Urinary bladder (tissue), 4 donors: ENCODE results near the gene ZFP37. TPM values are rescaled to one million over a fixed set of nuclear protein-coding genes. Genes with fewer than 3 reads are reported as not detected.
"Not testable (repeated sequence)": the region's sequence is repeated elsewhere in the genome, so short reads cannot be mapped to it uniquely, and the experiment has no call there.

Source experiments
- DNase-seq: peaks from one replicate; pipeline ENCODE4 v3.0.0-alpha.2; 2015; ENCODE audit errors: extremely low spot score
- H3K27ac ChIP-seq: one replicate; pipeline ENCODE4 v1.5.1; 2013; ENCODE audit warnings: low read depth, mild to moderate bottlenecking, moderate library complexity
- H3K36me3 ChIP-seq: one replicate; pipeline ENCODE4 v1.6.1; 2013; ENCODE audit warnings: mild to moderate bottlenecking, moderate library complexity; ENCODE audit not compliant: insufficient read depth
- H3K4me1 ChIP-seq: one replicate; pipeline ENCODE4 v1.6.1; 2013; ENCODE audit warnings: mild to moderate bottlenecking, moderate library complexity; ENCODE audit not compliant: insufficient read depth
- H3K4me3 ChIP-seq: one replicate; pipeline ENCODE4 v1.5.1; 2013; ENCODE audit warnings: low read depth, low read length
- WGBS: extraction: QIAGEN DNeasy Blood & Tissue Kit; methylation state at CpG from one replicate; pipeline ENCODE4 v1.1.7; 2013; 5-methylcytosine and 5-hydroxymethylcytosine counted together
- polyA plus RNA-seq: library from polyadenylated mRNA; stranded (reverse); fragments of 200-250 nt; gene quantifications from one replicate; pipeline ENCODE4 v1.2.3, GENCODE V29; 2013
- total RNA-seq: library from RNA; depleted of rRNA; stranded (reverse); fragments of >200 nt; gene quantifications from one replicate; pipeline ENCODE4 v1.2.3, GENCODE V29; 2014
- donor health status: healthy with polysubstance abuse.
- donor health status: healthy.

Gene ZFP37
- total RNA-seq (12.7 TPM), polyA plus RNA-seq (3.7 TPM)

GRCh38 chr9:113056191-113057106, at the start of gene ZFP37:
TSS of gene ZFP37 (minus strand) at chr9:113056724. CDS start at chr9:113056688, 36 bp downstream.
- no peak within 1 kb of the TSS for H3K27ac ChIP-seq
- peak within 1 kb of the TSS; percentile 53 for H3K4me3 ChIP-seq
- 1% methylated on average over 62 of the region's 62 CpGs for WGBS
- peak; percentile 88 for DNase-seq
- no peaks in the 10 kb centered on the region for H3K4me1 ChIP-seq
- no peaks in the 10 kb centered on the region for H3K36me3 ChIP-seq

- not testable (repeated sequence) for DNase-seq, H3K4me3 ChIP-seq, H3K4me1 ChIP-seq, H3K36me3 ChIP-seq, H3K27ac ChIP-seq
- no CpG with 5 or more reads among the region's 6 CpGs for WGBS
Observed at GRCh38 chr9:113105345-113105744, 48.8 kb upstream of the ZFP37 start.

- Histone ChIP-seq H3K4me3 (no peak overlapping the region), H3K27ac (no peak overlapping the region), H3K36me3 (no peaks in the 10 kb centered on the region), H3K4me1 (no peaks in the 10 kb centered on the region)
- no peak for DNase-seq
- 68% methylated on average over 2 of the region's 2 CpGs for WGBS
Observed at GRCh38 chr9:113095561-113095960, 39.0 kb upstream of the ZFP37 start.

GRCh38 chr9:113089924-113090323, 33.4 kb upstream of the ZFP37 start:
- not testable (repeated sequence) for H3K36me3 ChIP-seq, H3K4me1 ChIP-seq, H3K4me3 ChIP-seq, H3K27ac ChIP-seq, DNase-seq
- 48% methylated on average over 16 of the region's 23 CpGs for WGBS

- DNase-seq, H3K36me3 ChIP-seq, H3K27ac ChIP-seq, H3K4me3 ChIP-seq, H3K4me1 ChIP-seq: not testable (repeated sequence)
- 21% methylated on average over 13 of the region's 25 CpGs for WGBS
Observed at GRCh38 chr9:113089143-113089505, 32.6 kb upstream of the ZFP37 start.

GRCh38 chr9:113088456-113089142, 32.1 kb upstream of the ZFP37 start:
- WGBS, result 11% methylated on average over 20 of the region's 30 CpGs
- not testable (repeated sequence) for H3K4me1 ChIP-seq, H3K4me3 ChIP-seq, DNase-seq, H3K36me3 ChIP-seq, H3K27ac ChIP-seq

GRCh38 chr9:113062932-113063310, 6.4 kb upstream of the ZFP37 start:
- not testable (repeated sequence) for H3K4me3 ChIP-seq, DNase-seq, H3K27ac ChIP-seq, H3K36me3 ChIP-seq, H3K4me1 ChIP-seq
- 36% methylated on average over 18 of the region's 20 CpGs for WGBS

GRCh38 chr9:113062256-113062931, 5.9 kb upstream of the ZFP37 start:
- not testable (repeated sequence) for H3K4me1 ChIP-seq, DNase-seq, H3K27ac ChIP-seq, H3K4me3 ChIP-seq, H3K36me3 ChIP-seq
- WGBS, result 19% methylated on average over 38 of the region's 44 CpGs

GRCh38 chr9:113061072-113061850, 4.7 kb upstream of the ZFP37 start:
- DNase-seq, H3K4me1 ChIP-seq, H3K4me3 ChIP-seq, H3K36me3 ChIP-seq, H3K27ac ChIP-seq: not testable (repeated sequence)
- WGBS, result 8% methylated on average over 23 of the region's 33 CpGs

- H3K4me3 ChIP-seq, H3K4me1 ChIP-seq, H3K27ac ChIP-seq, DNase-seq, H3K36me3 ChIP-seq: not testable (repeated sequence)
- WGBS, result 3% methylated on average over 40 of the region's 61 CpGs
Observed at GRCh38 chr9:113059581-113060284, 3.2 kb upstream of the ZFP37 start.

- DNase-seq, result no peak
- WGBS, result 35% methylated on average over 5 of the region's 5 CpGs
- H3K27ac ChIP-seq, result no peak overlapping the region
- H3K4me3 ChIP-seq, result peak overlapping the region; percentile 53
- no peaks in the 10 kb centered on the region for H3K4me1 ChIP-seq
- no peaks in the 10 kb centered on the region for H3K36me3 ChIP-seq
Observed at GRCh38 chr9:113057193-113057592, 669 bp upstream of the ZFP37 start.

- no peak overlapping the region for H3K27ac ChIP-seq
- H3K4me1 ChIP-seq, result no peaks in the 10 kb centered on the region
- H3K36me3 ChIP-seq, result peaks cover 6% of the 10 kb centered on the region
- 95% methylated on average over 4 of the region's 4 CpGs for WGBS
- no peak overlapping the region for H3K4me3 ChIP-seq
- no peak for DNase-seq
Observed at GRCh38 chr9:113042884-113043657, 13.5 kb downstream of the ZFP37 start.
